ENCODE data around the gene CD209.
A peak's percentile ranks its signal among the peaks of the same experiment; 100 is the strongest.
"Not testable (repeated sequence)": the region's sequence is repeated elsewhere in the genome, so short reads cannot be mapped to it uniquely, and the experiment has no call there.

The CD209 gene

GRCh38 chr19:7746903-7747884 is at the start of gene CD209:
Gene CD209, minus strand, starts transcription at chr19:7747534. Its CDS starts 23 bp downstream, at chr19:7747511.
- DNase-seq, result no peak

GRCh38 chr19:7795555-7796161 is 48.3 kb upstream of the CD209 start:
- no peak for DNase-seq

- no peak for DNase-seq
These were observed 46.2 kb upstream of the CD209 start for GRCh38 chr19:7793493-7793892.

- DNase-seq, result not testable (repeated sequence)
These were observed 45.4 kb upstream of the CD209 start for GRCh38 chr19:7792701-7793100.

- no peak for DNase-seq
These were observed 44.9 kb upstream of the CD209 start for GRCh38 chr19:7792281-7792680.

- DNase-seq, result no peak
These were observed 43.1 kb upstream of the CD209 start for GRCh38 chr19:7790416-7790815.

GRCh38 chr19:7789447-7789846 is 42.1 kb upstream of the CD209 start:
- no peak for DNase-seq

GRCh38 chr19:7788933-7789323 is 41.6 kb upstream of the CD209 start:
- DNase-seq, result no peak

GRCh38 chr19:7788178-7788932 is 41.0 kb upstream of the CD209 start:
- no peak for DNase-seq

- DNase-seq, result no peak
These were observed 40.4 kb upstream of the CD209 start for GRCh38 chr19:7787602-7788177.

GRCh38 chr19:7787141-7787540 is 39.8 kb upstream of the CD209 start:
- no peak for DNase-seq

- no peak for DNase-seq
These were observed 37.5 kb upstream of the CD209 start for GRCh38 chr19:7784856-7785255.

- DNase-seq, result peak; percentile 21
These were observed 36.7 kb upstream of the CD209 start for GRCh38 chr19:7783991-7784423.

GRCh38 chr19:7781157-7781556 is 33.8 kb upstream of the CD209 start:
- no peak for DNase-seq

- no peak for DNase-seq
These were observed 32.5 kb upstream of the CD209 start for GRCh38 chr19:7779631-7780486.

- peak; percentile 53 for DNase-seq
These were observed 30.7 kb upstream of the CD209 start for GRCh38 chr19:7778081-7778480.

GRCh38 chr19:7775761-7776160 is 28.4 kb upstream of the CD209 start:
- no peak for DNase-seq

- no peak for DNase-seq
These were observed 26.5 kb upstream of the CD209 start for GRCh38 chr19:7773841-7774240.

GRCh38 chr19:7772752-7773291 is 25.5 kb upstream of the CD209 start:
- peak; percentile 55 for DNase-seq

GRCh38 chr19:7771072-7771471 is 23.7 kb upstream of the CD209 start:
- DNase-seq, result no peak

GRCh38 chr19:7769171-7769570 is 21.8 kb upstream of the CD209 start:
- no peak for DNase-seq

- DNase-seq, result no peak
These were observed 20.2 kb upstream of the CD209 start for GRCh38 chr19:7767487-7767886.
